GM20431 (cell line): ENCODE results near the gene NCAPG2.
"Not testable (repeated sequence)": the region's sequence is repeated elsewhere in the genome, so short reads cannot be mapped to it uniquely, and the experiment has no call there.

ENCODE experiments used
- in situ Hi-C: fragments of 300-500 bp; cut with MseI, MboI; formaldehyde crosslinking; loops from one replicate; pipeline ENCODE4 v1.15.0; 2020; ENCODE audit warnings: low sequenced_read_pairs; ENCODE audit not compliant: unreplicated experiment

Gene NCAPG2

DNA sequence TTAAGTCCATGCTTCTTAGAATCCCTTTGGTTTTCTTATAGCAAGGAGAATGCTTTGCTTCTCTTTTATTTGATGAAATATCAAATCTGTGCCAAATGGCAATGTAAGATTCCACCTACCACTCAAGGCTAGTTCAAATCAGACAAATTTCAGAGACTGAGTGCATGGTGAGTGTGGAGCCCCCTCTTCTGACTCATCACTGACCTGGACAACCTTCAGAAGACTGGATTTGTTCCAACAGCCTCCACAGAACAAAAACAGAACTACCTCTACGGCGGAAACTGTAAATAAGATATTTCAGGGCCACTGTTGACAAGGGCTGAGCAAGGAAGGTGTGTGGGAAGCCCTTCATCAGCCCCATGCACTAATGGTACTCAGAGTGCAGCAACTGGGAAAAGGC is 21.1 kb downstream of the NCAPG2 start:
- in situ Hi-C loops: no loop called here

DNA sequence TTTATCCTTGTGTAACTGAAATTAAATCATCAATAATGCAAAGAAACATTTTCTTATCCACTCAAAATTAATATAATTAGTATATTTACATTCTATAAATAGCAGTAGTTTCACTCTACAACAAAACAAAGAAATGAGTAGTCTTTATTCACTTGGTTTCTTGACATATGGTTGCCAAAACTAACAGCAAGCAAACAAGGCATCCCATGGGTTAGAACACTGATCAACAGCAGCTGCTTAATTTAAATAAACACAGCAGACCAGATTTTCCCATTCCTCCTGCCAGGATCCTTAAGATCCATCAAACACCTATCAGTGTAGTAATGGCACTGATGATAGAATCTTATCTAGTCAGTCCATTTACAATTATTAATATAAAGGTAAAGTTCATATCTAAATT is 22.1 kb downstream of the NCAPG2 start:
- in situ Hi-C loops: no loop called here

DNA sequence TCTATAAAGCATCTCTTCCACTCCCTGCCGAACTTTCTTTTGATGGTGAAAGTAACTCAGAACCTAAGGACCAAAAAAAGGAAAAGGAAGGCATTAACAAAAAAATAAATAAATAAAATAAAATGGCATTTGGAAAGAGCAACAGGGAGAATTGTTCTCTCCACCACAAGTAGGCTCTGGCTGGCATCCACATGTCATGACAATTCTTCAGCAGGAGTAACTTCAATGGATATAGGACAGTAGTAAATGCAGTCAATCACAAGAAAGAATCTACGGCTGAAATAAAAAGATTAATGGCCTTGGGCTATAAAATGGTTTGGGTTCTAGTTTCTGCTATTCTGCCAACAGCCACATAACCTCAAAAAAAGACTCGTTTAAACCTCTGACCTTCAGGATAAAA is 23.9 kb downstream of the NCAPG2 start:
- in situ Hi-C loops: no loop called here

DNA sequence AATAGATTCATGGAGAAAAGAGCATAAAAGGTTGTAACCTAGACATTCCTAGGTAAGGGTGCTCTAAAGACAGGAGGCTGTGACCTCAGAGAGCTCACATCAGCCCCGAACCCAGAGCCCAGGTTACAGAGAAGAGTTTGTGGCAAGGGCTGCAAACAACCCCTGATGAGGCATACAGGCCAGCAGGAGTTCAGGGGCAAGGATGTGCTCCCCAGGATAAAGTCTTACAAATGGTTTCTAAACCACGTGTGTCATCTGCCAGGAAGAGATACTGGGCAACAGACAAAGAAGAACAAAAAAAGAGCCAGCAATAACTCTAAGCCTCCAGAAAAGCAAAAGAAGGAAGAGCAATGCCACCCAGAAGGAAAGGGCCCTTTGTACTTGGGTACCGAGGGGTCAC is 27.7 kb downstream of the NCAPG2 start:
- in situ Hi-C loops: no loop called here

DNA sequence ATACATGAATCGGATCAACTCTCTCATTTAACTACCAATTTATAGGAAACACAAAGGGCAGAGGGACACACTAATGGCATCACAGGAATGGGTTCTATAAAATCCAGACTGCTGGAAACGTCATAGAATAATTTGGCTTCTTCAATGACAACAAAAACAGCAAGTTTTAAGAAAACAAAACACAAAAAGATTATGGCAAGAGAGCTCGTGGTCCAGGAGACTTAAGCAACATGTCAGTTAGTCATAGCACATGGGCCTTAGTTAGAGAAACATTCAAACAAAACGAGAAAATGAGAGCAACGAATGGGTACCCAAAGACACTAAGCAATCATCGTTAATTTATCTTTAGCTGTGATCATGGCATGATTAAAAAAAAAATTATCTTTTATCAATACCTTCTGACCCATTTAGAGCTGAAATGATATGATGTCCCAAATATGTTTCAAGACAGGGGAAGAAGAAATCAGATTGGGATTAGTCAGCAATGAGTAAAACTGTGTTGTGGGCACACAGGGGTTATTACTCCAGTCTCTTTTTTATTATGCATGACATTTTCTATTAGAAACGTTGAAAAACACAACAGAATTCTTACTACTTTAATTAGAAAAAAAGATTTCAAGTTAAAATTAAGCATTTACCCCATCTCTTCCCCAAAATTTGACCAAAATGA is 28.3 kb downstream of the NCAPG2 start:
- in situ Hi-C loops: no loop called here

DNA sequence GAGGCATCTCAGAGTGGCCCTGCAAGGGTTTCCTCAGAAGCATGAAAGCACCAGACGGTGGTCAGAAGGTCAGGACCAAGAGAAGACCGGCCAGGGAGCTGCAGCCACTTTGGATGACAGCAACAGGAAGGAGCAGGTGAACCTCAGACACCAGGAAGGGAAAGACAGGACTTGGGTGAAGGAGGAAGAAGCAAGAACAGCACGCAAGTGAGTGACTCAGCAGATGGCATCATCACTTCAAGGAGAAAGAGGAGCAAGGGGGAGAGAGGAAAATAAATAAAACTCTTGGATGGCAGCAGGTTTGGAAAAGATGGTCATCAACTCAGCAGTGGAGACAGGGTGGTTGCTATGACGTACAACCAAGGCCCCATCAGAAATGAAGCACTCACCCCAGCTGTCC is 31.6 kb downstream of the NCAPG2 start:
- in situ Hi-C loops: no loop called here

DNA sequence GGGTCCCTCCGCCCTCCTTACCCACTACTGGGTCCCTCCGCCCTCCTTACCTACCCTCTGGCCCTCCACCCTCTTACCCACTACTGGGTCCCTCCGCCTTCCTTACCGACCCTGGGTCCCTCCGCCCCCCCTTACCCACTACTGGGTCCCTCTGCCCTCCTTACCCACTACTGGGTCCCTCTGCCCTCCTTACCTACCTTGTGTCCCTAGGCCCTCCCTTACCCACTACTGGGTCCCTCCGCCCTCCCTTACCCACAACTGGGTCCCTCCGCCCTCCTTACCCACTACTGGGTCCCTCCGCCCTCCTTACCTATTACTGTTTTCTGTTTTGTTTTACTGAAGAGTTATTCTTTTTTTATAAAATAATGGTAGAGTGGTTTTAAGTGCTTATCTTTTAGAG is 36.5 kb downstream of the NCAPG2 start:
- in situ Hi-C loops: not testable (repeated sequence)

DNA sequence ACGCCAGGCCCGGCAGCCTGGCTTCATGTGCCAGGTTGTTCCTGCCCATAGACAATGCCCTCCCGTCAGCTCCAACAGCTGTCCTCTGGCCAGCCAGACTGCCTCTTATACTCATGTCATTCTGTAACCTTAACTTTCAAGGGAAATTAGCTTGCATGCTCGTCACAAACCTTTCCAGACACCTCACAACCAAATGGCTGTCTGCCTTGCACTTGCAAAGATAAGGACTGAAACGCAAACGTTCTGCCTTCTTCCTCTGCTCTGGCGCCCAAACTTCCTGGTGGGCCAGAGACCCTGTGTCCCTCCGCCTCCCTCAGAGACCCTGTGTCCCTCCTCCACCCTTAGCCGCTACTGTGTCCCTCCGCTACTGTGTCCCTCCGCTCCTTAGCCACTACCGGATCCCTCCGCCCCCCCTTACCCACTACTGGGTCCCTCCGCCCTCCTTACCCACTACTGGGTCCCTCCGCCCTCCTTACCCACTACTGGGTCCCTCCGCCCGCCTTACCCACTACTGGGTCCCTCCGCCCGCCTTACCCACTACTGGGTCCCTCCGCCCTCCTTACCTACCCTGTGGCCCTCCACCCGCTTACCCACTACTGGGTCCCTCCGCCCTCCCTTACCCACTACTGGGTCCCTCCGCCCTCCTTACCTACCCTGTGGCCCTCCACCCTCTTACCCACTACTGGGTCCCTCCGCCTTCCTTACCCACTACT is 37.5 kb downstream of the NCAPG2 start:
- in situ Hi-C loops: not testable (repeated sequence)

DNA sequence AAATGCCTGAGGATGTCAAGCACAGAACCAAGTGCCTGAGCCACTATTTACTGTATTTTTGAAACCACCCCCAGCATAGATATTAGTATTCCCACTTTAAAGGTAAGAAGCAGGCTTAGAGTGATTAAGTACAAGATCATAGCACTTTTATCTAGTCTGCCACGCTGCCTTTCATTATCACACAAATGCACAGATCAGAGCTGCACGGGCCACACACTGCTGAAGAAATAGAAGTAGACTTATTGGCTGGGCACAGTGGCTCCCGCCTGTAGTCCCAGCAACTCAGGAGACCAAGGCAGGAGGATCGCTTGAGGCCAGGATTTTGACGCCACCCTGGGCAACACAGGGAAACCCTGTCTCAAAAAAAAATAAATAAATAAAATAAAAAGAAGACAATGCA is 38.2 kb downstream of the NCAPG2 start:
- in situ Hi-C loops: no loop called here

DNA sequence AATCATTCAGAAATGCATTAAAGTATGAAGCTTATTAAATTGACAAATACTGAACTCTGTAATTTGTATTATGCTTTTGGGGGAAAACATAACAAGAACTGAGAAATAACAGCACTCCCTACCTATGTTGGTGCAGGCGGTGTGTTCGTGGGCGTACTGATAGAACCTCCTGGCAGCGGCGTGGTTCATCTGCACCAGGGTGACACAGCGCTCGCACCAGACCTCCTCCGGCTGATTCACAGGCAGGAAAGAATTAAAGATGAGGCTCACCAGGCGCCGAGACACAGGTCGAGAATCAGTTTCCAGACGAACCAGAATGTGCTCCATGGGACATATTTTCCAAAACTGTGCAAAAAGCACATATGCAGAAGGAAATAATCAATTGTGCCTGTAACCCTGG is 40.2 kb downstream of the NCAPG2 start:
- in situ Hi-C loops: no loop called here

DNA sequence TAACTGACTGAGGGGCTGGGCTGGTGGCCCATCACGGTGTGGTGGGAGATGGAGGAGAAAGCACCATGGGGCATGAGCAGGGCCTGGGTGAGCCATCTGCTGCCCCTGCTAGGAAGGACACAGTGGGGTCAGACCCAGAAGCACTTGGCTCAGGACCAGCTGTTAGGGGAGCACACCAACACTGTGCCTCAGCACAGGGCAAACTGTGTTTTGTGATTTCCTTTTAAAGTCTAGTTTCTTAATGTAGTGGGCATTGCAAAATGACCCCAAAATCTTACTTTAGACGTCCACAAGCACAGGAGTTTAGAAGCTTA is 41.2 kb downstream of the NCAPG2 start:
- in situ Hi-C loops: no loop called here

DNA sequence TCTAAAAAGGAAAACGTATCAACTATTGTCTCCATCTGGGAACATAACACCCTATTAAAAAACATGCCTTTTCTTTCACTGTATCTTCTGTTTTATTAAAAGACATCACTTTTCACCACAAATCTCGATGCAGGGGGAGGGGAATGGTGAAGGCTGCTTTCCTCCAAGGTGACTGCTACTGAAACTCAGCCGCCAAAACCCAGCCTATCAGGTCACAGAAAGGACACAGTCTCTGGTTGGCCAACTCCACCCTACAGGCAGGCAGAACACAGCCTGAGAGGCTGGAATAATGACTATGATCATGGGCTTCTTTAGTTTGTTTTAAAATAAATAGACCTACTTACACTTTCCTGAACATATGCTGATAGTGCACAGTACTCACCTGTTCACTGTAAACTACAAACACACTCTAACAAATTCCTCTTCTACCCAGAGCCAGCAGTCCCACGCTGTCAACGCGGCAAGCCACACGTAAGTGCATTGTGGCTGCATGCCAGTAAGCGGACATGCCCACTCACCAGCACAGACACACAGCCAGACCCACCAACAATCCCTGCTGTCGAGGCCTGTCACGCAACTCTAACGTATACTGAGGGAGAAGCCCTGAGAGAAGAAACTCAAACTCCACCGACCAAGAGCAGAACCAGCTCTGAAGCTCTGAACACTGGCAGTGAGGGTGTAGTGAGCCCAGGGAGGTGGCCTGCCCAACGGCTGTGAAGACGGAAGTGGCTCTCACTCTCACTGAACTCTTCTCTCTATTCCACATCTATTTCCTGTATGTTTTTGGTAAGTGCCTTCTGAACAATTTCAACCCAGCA is 41.8 kb downstream of the NCAPG2 start:
- in situ Hi-C loops: no loop called here

DNA sequence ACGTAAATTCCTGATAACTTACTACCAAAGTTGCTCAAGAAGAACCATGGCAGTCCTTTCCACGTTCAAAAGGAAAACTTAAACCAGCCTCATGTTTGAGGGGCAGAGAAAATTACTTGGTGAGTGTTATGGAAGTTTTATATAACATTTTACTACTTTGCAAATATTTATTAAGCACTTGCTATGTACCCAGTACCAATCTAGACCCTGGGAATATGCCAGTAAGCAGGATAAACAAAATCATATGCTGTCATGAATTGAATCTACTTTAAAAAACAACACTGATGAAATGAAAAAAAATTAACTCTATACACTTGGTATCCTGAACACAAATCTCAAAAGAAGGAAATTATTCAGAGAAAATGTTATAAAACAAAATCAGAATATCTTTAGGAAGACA is 46.1 kb downstream of the NCAPG2 start:
- in situ Hi-C loops: no loop called here

DNA sequence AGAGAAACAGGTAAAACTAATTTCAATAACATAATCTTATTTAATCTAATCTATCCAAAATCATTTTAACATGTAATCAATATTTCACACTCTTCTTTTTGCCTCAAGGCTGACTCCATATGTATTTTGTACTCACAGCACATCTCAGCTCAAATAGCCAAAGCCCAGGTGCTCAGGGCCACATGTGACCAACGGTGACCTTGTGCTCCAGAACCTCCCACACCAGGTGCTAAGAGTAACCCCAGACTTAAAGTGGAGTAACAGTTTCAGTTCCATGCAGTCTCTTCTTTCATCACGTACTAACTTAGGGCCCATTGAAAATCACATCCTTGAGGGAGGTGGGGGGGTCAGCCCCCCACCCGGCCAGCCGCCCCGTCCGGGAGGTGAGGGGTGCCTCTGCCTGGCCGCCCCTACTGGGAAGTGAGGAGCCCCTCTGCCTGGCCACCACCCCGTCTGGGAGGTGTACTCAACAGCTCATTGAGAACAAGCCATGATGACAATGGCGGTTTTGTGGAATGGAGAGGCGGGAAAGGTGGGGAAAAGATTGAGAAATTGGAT is 47.3 kb downstream of the NCAPG2 start:
- in situ Hi-C loops: no loop called here

DNA sequence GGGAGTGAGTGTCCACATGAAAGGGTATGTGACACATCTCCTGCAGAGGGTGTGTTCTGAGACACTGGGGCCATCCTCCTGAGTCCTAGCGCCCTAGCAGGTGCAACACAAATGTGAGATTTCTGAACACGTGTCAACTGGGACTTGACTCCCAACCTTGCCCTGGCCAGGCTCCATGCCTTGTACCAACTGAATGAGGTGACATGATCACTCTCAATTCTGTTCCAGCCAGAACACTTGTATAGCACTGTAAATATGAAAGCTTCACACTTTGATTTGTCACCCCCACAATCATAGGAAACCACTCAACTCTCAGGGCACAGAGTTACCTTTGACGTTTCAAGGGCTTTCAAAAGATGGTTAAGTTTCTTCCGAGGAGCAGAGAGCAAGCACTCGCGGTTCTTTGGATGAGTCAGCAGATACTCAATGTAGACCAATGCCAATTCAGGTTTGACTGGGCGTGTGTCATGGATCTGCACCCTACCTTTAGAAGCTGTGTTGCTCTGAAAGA is 48.6 kb downstream of the NCAPG2 start:
- in situ Hi-C loops: no loop called here

DNA sequence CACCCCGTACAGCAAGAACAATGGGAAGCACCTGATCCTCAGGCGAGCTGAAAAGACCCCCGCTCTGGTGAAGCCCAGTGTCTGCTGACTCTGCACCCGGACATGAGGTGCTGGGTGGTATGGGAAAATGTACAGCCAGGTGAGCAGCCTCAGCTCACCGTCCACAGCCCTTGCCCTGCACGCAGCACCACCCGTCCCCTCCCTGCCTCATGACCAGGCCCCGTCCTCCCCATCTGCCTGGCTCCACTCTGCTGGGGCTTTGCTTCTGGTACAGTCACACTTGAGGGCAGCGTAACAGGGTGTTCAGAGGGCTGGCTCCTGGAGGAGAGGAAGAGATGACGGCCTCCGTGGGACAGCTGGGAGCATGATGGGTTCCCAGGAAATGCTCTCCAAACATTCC is 49.1 kb downstream of the NCAPG2 start:
- in situ Hi-C loops: no loop called here

DNA sequence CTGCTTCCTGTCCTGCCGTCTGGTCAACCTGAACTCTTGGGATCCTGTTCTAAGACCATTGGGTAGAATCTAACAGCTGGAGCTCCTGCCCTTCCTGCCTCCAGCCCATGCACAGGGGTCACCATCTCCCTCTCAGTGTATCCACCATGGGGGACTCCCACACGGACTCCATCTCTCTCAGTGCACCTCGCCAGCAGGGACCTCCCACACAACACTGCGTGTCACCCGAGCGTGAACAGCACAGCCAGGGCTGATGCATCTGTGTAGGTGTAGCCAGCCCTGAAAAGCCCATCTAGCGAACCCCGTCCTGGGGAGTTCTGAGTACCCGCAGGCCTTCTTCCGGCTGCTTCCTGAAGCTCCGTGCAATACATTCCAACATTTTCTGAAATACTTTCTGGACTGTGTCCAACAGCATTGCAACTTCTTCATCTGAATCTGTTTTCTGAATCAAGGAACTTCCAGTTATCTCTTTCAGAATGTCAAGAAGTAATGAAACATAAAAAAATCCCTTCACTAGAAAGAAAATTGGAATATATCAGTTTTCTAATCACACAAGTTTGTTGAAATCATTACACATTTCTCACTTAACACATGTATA is 52.5 kb downstream of the NCAPG2 start:
- in situ Hi-C loops: no loop called here

DNA sequence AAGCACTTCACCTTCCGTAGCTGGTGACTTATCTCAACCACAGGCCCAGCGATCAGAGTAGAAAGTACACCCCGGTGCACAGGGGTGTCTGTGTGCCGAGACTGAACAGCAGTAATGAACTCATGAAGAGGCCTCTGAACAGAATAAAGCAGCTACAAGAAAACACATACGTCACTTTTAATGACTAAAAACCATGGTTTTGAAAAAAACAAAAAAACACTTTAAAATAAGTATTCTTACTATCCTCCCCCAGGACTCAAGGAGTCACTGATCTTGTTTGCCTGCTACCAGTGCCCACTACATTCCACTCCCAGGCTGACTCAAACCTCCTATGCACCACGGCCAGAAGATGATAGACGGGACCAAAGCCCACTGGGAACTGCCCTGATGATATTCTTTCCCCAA is 53.8 kb downstream of the NCAPG2 start:
- in situ Hi-C loops: no loop called here

DNA sequence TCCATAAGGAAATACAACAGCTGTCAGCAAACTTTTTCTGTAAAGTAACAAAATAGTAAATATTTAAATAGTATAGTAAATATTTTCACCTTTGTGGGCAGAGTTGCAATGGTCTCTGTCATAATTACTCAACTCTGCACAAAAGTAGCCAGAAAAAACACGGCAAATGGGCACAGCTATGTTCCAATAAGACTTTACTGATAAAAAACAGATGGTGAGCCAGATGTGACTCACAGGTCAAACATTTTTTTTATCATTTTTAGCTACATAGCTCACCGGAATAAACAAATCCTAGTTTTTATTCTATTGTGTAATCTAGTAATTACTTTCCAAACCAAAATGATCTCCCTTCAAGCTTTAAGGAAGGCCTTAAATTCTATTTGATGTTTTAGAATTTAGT is 55.3 kb downstream of the NCAPG2 start:
- in situ Hi-C loops: no loop called here

DNA sequence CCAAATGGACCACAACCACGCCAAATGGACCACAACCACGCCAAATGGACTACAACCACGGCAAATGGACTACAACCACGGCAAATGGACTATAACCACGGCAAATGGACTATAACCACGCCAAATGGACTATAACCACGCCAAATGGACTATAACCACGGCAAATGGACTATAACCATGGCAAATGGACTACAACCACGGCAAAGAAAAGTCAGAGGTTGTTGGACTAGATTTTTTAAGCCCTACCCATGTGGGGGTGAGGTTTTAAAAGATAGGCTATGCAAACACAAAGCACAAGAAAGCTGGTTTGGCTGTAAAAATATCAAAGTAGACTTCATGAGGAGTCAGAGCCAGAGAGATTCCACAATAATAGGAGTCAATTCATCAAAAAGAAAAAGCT is 55.8 kb downstream of the NCAPG2 start:
- in situ Hi-C loops: no loop called here

DNA sequence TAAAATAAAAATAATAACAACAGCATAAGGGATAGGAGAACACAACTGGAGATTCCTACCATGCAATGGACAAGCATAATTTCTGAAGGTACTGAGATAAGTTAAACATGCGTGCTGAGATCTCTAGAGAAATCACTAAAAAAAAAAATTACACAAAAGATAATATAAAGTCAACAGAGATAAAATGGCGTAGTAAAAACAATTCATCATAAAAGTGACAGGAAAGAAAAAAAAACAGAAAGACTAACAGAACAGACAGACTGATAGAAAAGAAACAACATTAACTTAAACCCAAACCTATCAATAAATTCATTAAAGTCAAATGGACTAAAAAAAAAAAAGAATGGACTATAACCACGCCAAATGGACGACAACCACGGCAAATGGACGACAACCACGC is 56.4 kb downstream of the NCAPG2 start:
- in situ Hi-C loops: no loop called here
